Cardiac muscle cell (in vitro differentiated cells and primary cell): Measurements from ENCODE around the gene EIF5AL1. TPM values are rescaled to one million over a fixed set of nuclear protein-coding genes. Genes with fewer than 3 reads are reported as not detected.

Source experiments
- DNase-seq, 2 donors: peaks; one replicate each; pipeline versions ENCODE4 v3.0.0 to v3.0.0-alpha.2; 2010 to 2017; ENCODE audit warnings: low read depth in 1 of 2, low spot score in 1 of 2
- H3K27ac ChIP-seq: fragments of 200-600 bp; sonication (generic); 2 replicates; pipeline ENCODE4 v1.5.1; 2016
- H3K27me3 ChIP-seq: fragments of 200-600 bp; sonication (generic); 2 replicates; pipeline ENCODE4 v1.6.0; 2016; ENCODE audit warnings: control low read depth
- H3K36me3 ChIP-seq: fragments of 200-600 bp; sonication (generic); 2 replicates; pipeline ENCODE4 v1.5.1; 2016; ENCODE audit warnings: control low read depth
- H3K4me1 ChIP-seq: fragments of 200-600 bp; sonication (generic); 2 replicates; pipeline ENCODE4 v1.8.1; 2017; ENCODE audit warnings: low read depth, mild to moderate bottlenecking, mixed run types
- H3K4me3 ChIP-seq: fragments of 200-600 bp; sonication (generic); 2 replicates; pipeline ENCODE4 v1.5.1; 2016; ENCODE audit warnings: mild to moderate bottlenecking
- H3K9me3 ChIP-seq: fragments of 200-600 bp; sonication (generic); 2 replicates; pipeline ENCODE4 v1.5.1; 2017; ENCODE audit warnings: low read depth, mild to moderate bottlenecking, control low read depth
- CTCF ChIP-seq: IDR thresholded peaks from 2 replicates; pipeline ENCODE4 v1.5.1; 2012; ENCODE audit warnings: low read depth, mild to moderate bottlenecking, low read length
- polyA plus RNA-seq: library from polyadenylated mRNA; unstranded; fragments of >200 nt; fragmentation: Nextera tagmentation; extraction: Ambion mirVana; gene quantifications from 2 replicates; pipeline ENCODE4 v1.2.1, GENCODE V29; 2016
- total RNA-seq: library from RNA; depleted of rRNA; stranded (reverse); fragments of >200 nt; gene quantifications from 2 replicates; pipeline ENCODE4 v1.2.3, GENCODE V29; 2016

Gene EIF5AL1
- total and polyA plus RNA-seq, 2 experiments from 2014 or later, result 0.27 to 1.9 TPM

DNA sequence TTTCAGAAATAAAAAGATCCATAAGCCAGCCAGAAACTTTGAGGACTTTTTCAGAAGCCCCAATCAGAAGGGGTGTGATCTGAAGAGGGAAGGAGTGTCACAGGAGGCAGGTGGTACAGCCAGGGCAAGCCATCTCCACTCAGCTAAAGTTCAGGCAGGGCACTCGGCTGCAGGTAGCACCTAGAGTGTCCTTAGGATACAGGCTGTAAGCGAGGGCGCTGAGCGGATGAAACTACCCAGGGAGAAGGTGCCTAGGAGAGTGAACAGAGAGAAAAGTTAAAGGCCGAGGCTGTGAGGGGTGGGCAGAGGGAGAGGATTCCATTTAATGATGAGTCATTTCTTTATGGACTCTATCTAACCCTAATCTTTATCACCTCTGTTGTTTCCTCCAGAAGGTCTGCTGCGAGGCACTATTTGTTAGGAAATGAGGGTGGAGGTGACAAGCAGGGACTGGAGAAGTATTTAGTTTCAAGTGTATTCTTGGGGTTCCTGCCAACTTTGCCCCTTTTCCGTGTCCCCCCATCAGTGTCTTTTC is 37.1 kb upstream of the EIF5AL1 start:
- peaks cover 4% of the 10 kb centered on the region for H3K27me3 ChIP-seq
- no peak for DNase-seq
- no peak overlapping the region for H3K27ac ChIP-seq
- no peak for TF ChIP-seq CTCF
- H3K4me1 ChIP-seq, result no peaks in the 10 kb centered on the region
- no peaks in the 10 kb centered on the region for H3K9me3 ChIP-seq
- no peaks in the 10 kb centered on the region for H3K36me3 ChIP-seq
- no peak overlapping the region for H3K4me3 ChIP-seq

- no peaks in the 10 kb centered on the region for H3K4me1 ChIP-seq
- TF ChIP-seq CTCF, result no peak
- peaks cover 4% of the 10 kb centered on the region for H3K27me3 ChIP-seq
These were observed 36.5 kb upstream of the EIF5AL1 start for GRCh38 chr10:79475877-79476276.

GRCh38 chr10:79476645-79477044 is 35.7 kb upstream of the EIF5AL1 start:
- no peaks in the 10 kb centered on the region for H3K36me3 ChIP-seq
- H3K27ac ChIP-seq, result no peak overlapping the region
- peaks cover 4% of the 10 kb centered on the region for H3K27me3 ChIP-seq
- no peaks in the 10 kb centered on the region for H3K4me1 ChIP-seq
- H3K9me3 ChIP-seq, result no peaks in the 10 kb centered on the region
- H3K4me3 ChIP-seq, result no peak overlapping the region
- DNase-seq, result no peak
- TF ChIP-seq CTCF, result no peak

More at GRCh38 chr10:79475877-79476276, 36.5 kb upstream of the EIF5AL1 start:
- Histone ChIP-seq H3K27ac (no peak overlapping the region), H3K9me3 (no peaks in the 10 kb centered on the region), H3K36me3 (no peaks in the 10 kb centered on the region), H3K4me3 (no peak overlapping the region)
- no peak for DNase-seq

GRCh38 chr10:79477456-79477855 is 34.9 kb upstream of the EIF5AL1 start:
- Histone ChIP-seq H3K4me1 (no peaks in the 10 kb centered on the region), H3K36me3 (no peaks in the 10 kb centered on the region), H3K27ac (no peak overlapping the region), H3K27me3 (peaks cover 4% of the 10 kb centered on the region), H3K9me3 (no peaks in the 10 kb centered on the region), H3K4me3 (no peak overlapping the region)
- no peak for TF ChIP-seq CTCF
- DNase-seq, result no peak

GRCh38 chr10:79479283-79479909 is 32.9 kb upstream of the EIF5AL1 start:
- H3K9me3 ChIP-seq, result no peaks in the 10 kb centered on the region
- no peak for DNase-seq

More at GRCh38 chr10:79479283-79479909, 32.9 kb upstream of the EIF5AL1 start:
- Histone ChIP-seq H3K36me3 (no peaks in the 10 kb centered on the region), H3K27me3 (peaks cover 4% of the 10 kb centered on the region), H3K4me1 (no peaks in the 10 kb centered on the region), H3K27ac (no peak overlapping the region), H3K4me3 (no peak overlapping the region)
- TF ChIP-seq CTCF, result no peak
